Stimulated activated CD4-positive, alpha-beta T cell treated with anti-CD3 and anti-CD28 coated beads, Interleukin-2, amount 100 ng/mL, for 48 hours (primary cell): ENCODE measurements around the gene TAS2R40.
A peak's percentile ranks its signal among the peaks of the same experiment; 100 is the strongest.
"Not testable (repeated sequence)": the region's sequence is repeated elsewhere in the genome, so short reads cannot be mapped to it uniquely, and the experiment has no call there.

Experiments
- DNase-seq, 2 donors: peaks; one replicate each; pipeline ENCODE4 v3.0.0-alpha.2; 2020

Gene TAS2R40

GRCh38 chr7:143252006-143252405 lies 30.2 kb downstream of the TAS2R40 start:
- DNase-seq: no peak

GRCh38 chr7:143255564-143255963 lies 33.7 kb downstream of the TAS2R40 start:
- DNase-seq: no peak

- DNase-seq: no peak
Observed at GRCh38 chr7:143256325-143256724, 34.5 kb downstream of the TAS2R40 start.

- DNase-seq: no peak
Observed at GRCh38 chr7:143256932-143257331, 35.1 kb downstream of the TAS2R40 start.

- DNase-seq: no peak
Observed at GRCh38 chr7:143257501-143257900, 35.7 kb downstream of the TAS2R40 start.

- no peak for DNase-seq
Observed at GRCh38 chr7:143258831-143259230, 37.0 kb downstream of the TAS2R40 start.

GRCh38 chr7:143259765-143260164 lies 37.9 kb downstream of the TAS2R40 start:
- DNase-seq: no peak

- DNase-seq: no peak
Observed at GRCh38 chr7:143261901-143262300, 40.1 kb downstream of the TAS2R40 start.

- peak; percentile 69 to 74 for DNase-seq
Observed at GRCh38 chr7:143263266-143264195, 41.7 kb downstream of the TAS2R40 start, which contains the start of gene GSTK1. Gene GSTK1, plus strand, starts transcription at chr7:143263441. Its CDS starts 73 bp downstream, at chr7:143263514.

GRCh38 chr7:143264196-143264568 lies 42.3 kb downstream of the TAS2R40 start:
- not testable (repeated sequence) for DNase-seq

- DNase-seq: no peak
Observed at GRCh38 chr7:143265017-143265693, 43.3 kb downstream of the TAS2R40 start.

- no peak for DNase-seq
Observed at GRCh38 chr7:143269251-143269650, 47.4 kb downstream of the TAS2R40 start.

GRCh38 chr7:143271240-143271639 lies 49.4 kb downstream of the TAS2R40 start:
- DNase-seq: no peak
